GM19239 (cell line): Measurements from ENCODE around the gene DDX23.

Source experiments
- DNase-seq: peaks from one replicate; pipeline ENCODE4 v3.0.0; 2011; ENCODE audit warnings: low spot score; ENCODE audit not compliant: insufficient read length
- FAIRE-seq: peaks from 2 replicates; lab custom pipeline; 2011; peaks lifted over from hg19 to GRCh38; lab: Jason Lieb, UNC

Gene DDX23

DNA sequence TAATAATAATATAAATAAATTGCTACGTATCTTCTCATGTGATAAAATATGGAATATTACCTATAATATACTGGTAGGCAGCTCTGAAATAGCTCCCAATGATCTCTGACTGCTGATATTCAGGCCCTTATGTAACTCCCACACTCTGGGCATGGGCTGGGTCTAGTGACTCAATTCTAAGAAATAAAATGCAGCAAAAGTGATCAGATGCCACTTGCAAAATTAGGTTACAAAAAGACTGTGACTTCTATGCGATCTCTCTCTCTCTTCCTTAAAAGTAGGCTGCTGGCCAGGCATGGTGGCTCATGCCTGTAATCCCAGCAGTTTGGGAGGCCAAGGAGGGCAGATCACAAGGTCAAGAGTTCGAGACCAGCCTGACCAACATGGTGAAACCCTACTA is 44.0 kb downstream of the DDX23 start:
- FAIRE-seq (no peak), DNase-seq (no peak)

DNA sequence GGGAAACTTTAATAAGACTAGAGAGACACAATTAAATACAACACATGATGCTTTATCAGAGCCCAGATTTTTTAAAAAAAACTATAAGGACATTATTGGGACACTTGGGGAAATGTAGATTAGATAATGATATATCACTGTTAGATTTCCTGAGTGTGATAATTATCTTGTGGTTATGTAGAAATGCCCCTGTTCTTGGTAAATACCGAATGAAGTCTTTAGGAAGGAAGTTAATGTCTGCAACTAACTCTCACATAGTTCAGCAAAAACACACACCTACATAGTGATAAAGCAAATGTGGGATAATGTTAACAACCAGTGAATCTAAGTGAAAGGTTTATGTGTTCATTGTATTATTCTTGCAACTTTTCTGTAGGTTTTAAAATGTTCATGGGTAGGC is 48.3 kb downstream of the DDX23 start:
- DNase-seq (no peak), FAIRE-seq (no peak)

DNA sequence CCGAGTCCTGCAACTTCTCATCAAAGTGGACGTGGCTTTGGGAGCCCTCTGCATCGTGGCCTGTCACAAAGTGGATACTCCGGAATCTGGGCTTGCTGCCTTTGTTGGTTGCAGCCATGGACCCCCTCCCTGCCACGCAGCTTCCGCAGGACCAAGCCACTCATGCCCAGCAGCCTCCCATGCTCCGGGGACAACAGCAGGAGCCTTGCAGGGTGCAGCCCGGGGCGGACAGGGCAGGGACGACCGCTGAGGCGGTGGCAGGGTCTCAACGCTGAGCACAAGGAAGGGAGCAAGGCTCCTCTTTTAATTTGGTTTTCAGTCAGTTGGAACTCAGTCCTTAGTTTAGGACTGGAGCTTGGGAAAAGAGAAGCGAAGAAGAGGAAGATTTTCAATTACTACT is 51.0 kb downstream of the DDX23 start:
- DNase-seq, result no peak
- no peak for FAIRE-seq

DNA sequence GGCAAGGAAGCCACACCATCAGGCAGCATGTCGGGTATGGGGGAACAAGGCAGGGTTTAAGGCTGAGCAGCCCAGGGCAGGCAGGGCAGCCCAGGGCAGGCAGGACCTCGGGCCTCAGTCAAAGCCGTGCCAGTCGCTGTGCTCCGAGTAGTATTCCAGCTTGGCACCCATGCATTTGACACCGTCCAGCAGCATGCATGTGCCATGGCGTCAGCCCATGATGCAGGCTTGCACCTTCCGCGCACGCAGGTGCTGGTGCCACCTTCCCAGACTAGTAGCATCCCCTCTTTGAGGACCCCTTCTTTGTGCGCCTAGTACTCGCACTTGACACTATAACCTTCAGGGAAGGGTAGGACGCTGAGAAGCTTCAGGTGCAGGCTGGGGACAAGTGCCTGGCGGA is 51.5 kb downstream of the DDX23 start:
- no peak for FAIRE-seq

DNA sequence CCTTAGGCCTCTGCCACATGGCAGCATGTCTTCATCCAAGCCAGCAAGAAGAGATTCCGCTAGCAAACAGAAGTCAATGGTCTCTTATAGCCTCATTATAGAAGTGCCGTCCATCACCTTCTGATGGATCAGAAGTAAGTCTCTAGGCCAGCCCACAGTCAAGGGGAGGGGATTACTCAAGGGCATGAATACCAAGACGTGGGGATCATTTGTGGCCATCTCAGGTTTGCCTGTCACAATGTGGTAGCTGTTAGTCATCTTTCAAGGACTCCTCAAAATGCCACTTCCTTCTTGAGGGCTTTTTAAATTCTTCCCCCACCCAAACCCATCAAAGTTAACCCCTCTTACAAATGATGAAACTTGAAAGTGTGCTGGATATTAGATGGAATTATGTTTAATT is 55.0 kb downstream of the DDX23 start:
- DNase-seq (no peak), FAIRE-seq (no peak)

More for the DNA sequence above, 51.5 kb downstream of the DDX23 start:
- no peak for DNase-seq

DNA sequence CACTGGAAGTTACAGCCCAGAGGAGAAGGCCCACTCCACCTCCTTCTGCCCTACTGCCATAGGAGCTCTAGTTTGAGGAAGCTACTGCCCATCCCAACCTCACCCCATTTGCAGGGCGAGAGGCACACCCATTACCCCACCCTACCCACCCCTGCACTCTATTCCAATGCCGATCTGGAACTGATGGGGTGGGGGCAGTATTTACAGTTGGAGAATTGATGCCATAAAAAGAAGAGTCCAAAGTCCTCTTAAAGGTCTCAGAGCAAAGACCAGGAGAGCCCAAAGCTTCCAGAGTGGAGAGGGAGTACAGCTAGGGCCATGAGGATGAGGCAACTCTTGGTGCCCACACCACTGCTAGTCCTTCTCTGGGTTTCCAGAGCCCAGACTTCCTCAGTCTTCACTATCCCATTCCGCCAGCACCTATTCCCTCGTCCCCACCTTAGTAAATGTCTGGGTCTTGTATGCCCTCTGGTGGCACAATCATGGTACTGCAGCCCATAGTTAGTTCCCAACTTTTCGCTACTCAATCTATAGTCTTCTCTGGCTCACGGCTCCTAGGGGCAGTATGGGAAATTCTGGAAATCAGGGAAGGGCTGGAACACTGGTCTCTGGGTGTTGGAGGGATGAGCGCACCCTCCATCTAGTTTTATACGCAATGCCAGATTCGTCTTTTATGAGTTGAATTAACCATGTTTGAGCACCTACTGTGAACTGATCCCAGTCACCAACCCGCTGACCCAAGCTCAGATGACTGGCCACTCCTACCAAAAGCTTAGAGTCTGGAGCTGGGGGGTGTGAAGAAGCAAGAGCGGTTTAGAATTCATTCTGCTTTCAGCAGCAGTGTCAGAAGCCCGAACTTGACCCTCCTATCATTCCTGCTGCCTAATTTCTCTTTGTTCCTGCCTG is 56.2 kb downstream of the DDX23 start:
- DNase-seq, result peak; percentile 76
- peak; percentile 96 for FAIRE-seq

DNA sequence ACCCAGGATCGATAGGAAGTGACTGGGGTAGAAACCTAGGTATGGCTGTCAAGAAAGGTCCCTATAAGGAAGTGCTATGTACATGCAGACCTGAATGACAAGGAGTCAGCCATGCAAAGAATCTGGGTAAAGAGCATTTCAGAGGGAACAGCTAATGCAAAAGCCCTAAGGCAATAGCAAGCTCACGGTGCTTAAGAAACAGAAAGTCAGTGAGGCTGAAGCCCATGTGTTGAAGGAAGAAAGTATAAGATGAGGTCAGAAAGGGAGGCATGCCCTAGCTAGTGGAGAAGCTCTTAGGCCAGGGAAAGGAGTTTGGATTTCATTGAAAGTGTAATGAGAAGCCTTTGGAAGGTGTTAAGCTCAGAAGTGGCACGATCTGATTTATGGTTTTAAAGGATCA is 57.1 kb downstream of the DDX23 start:
- no peak for DNase-seq

DNA sequence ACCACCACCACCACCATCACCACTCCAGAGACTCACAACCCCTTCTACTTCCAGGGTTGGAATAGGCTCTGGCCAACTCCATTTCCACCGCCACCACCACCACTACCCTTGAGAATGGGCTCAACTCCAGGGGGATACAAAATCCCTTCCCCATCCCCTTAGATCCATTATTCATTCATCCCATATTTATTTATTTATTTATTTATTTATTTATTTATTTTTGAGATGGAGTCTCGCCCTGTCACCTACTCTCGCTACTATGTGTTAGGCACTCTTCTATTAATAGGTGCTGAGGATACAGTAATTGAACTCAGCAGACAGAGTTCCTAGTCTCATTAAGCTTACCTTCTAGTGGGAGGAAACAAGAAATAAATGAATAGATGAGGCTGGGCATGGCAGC is 58.3 kb downstream of the DDX23 start:
- no peak for FAIRE-seq

More for the DNA sequence above, 57.1 kb downstream of the DDX23 start:
- FAIRE-seq, result no peak

DNA sequence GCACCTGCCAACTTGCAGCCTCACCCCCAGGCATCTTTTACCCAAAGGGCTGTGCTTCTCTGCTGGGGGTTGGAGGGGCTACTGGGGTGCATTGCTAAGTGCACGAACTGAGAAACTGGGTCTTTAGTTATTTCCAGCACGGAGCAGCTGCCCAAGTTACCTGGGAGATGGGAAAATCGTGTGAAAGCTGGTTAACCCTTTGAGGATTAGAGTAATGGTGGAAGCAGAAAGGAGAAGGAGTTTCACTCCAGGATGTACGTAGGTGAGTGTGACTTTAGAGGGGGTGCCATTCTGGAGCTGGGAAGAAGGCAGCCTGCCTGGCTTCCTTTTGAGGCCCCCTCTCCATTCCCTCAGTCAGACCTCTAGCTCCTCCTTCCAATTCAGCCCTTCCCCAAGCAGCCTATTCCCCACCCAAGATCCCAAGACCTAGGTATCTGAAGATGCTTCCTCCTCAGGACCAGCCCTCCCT is 62.1 kb downstream of the DDX23 start:
- peak; percentile 45 for FAIRE-seq

More for the DNA sequence above, 58.3 kb downstream of the DDX23 start:
- no peak for DNase-seq

DNA sequence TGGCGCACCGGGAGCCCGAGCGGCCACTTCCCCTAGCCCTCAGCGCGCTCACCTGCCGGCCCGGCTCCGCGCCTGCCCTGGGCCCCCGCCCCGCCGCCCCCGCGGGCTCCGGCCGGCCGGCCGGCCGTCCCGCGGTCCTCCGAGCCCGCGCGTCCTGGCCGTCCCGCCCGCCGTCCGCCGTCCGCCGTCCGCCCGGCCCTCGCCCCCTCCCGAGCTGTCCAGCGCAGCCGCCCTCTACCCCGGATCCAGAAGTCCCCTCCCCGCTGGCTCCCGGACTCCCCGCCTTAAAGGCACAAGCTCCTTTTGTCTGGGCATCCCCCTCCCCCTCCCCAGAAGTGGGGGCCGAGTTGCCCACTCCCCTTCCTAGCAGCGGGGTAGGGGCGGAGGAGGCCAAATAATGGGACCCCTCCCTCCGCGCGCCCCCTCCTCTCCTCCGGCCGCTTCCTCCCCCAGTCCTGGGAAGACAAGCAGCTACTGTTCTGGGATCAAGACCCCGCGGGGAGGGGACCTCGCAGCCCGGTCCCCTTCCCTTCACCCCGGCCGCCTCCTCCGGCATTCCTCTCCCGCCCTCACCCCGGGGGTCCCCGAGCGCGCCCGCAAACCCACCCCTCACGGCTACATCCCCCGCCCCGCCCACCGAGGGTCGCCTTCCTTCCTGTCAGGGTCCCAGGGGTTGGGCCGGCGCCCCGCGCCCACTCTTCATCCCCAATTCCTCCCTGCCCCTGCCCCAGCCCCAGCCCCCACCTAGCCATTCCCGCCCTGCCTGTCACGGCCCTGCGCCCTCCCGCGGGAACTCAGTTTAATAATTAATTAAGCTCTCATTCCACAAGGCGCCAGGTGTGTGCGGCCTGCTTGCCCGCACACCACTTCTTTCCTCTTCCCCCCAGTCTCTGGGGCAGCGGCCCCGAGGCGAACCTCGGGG is 62.8 kb downstream of the DDX23 start, which contains the start of gene ADCY6:
Gene ADCY6 (minus strand): TSS at position 236 of the 922 bp plus-strand sequence. CDS start 5,655 bp downstream, outside the sequence.
- DNase-seq (peak; percentile 84), FAIRE-seq (peak; percentile 79)

More for the DNA sequence above, 62.1 kb downstream of the DDX23 start:
- no peak for DNase-seq

DNA sequence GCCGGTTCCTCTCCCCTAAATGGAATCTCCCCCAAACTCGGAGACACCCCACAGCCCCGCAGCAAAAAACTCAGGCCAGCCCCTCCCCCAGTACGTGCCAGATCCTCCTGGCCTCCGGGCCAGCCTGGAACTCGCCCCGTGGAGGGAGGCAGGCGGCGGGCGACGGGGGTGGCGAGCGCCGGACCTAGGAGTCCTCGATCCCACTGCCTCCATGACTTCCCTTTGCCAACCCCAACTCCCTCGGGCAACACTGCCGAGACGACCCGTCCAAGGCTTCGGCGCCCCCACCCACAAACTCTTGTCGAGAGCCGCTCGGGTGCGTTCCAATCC is 63.5 kb downstream of the DDX23 start:
- DNase-seq (no peak), FAIRE-seq (no peak)

DNA sequence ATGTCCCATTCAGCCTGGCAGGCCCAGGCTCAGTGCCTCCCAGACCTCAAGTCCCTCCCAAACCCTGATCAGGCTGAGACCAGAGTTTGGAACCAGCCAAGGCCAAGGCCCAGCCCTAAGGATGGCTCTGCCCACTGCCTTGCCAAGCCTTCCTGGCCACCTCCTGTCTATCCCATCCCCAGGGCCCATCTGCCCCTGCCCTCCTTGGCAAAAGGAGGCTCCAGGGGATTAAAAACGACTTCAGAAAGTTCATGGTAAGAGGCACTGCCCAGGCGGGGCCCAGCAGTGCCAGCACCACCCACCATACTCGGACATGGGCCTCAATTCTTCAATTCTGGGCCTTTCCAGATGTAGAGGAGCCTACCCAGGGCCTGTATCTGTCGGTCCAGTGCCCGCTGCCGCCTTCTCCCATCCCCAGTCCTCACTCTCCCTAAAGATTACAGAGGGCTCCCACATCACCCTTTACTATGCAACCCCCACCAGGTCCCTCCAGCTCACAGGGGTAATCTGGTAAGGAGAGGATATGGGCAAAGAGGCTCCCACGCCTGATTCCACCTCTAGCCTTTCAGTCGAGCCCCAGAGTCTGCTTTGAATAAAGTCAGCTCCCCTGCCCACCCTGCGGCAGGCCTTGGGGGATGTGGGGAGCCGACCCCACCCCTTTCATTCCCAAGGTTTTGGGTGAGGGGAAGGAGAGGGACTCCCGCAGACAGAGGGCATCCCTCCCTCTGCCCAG is 64.0 kb downstream of the DDX23 start:
- FAIRE-seq (peak; percentile 42), DNase-seq (no peak)

DNA sequence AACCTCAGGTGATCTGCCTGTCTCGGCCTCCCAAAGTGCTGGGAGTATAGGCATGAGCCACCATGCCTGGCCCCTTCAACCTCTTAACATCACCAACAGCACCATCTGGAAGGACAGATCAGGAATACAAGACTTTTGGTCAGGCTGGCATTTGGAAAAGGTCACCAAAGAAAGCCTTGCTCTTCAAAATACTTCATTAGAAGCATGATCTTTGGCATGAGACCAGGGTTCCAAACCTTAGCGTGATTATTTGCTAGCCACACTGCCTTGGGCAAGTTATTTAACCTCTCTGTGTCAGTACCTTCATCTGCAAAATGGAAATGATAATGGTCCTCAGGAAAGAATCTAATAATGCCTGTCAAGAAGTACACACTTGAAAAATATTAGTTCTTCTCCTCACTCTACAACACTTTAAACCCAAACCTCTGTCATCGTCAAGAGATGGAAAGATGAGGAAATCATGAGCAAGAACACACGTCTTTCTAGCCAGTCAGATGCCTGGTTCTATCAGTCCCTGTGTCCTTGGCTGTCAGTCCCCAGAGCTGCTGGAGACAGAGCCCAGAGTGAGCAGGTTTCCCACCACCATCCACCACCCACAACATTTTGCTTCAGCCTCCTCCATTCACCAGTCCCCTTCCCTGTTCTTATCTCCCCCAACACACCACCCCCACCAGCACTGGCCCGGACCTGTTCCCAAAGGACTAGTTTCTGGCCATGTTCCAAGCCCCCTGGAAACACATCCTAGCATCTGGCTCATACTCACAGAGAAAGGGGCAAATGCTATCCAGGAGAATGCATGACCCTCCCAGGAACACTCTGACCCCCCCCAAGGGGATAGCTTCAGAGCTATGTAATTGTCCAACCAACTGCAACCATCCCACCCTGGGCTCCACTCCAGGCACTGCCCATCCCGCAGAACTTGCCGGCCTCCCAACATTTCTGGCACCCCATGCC is 65.1 kb downstream of the DDX23 start:
- DNase-seq (no peak), FAIRE-seq (no peak)

DNA sequence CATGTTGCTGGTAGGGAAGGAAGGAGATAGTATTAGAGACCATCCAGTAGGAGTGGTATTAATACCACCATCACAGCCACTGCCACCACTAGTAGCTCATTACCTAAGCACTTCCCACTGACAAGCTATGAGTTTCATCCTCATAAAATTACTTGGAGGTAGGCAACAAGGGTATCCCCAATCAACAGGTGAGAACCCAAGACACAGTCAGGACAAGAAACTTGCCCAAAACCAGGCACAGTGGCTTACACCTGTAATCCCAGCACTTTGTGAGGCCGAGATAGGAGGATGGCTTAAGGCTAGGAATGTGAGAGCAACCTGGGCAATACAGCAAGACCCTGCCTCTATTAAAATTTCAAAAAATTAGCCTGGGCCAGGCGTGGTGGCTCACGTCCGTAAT is 68.5 kb downstream of the DDX23 start:
- DNase-seq (no peak), FAIRE-seq (no peak)

DNA sequence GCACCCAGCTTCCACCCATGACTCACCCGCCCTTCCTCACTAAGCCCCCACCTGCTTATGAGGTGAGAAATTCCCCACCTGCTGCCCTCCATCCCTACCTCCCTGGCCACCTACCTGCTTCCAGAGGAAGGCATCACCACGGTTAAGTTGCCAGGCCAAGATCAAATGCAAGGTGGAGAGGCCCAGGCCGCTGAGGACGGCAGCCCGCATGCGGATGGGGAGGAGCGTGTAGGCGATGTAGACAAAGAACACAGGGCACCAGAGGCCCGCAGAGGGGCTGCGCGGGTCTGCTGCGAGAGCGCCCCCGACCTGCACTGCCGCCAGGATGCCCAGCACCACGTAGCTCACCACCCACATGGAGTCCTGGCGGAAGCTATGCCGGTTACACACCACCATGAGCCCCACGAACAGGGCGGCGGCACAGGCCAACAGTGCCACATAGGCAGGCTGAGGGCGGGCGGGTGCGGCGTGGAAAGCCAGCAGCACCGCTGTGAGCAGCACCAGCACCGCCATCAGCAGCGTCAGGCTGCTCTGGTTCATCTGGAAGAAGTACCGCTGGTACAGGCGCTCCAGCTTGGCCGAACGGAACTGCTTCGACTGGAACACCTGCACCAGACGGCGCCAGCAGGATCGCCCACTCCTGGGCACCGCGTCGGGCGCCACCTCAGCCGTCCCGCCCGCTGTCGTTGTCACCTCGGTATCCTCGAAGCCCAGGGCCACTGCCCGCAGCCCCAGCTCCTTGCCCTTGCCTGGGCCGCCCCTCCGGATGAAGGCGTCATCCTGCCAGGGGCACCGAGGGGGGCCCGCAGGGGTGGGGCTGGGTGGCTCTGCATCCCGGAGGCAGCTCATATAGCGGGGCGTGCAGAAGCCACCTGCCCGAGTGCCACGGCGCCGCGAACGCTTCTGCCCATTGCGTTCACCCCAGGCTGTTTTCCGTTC is 69.2 kb downstream of the DDX23 start:
- FAIRE-seq (no peak), DNase-seq (no peak)

DNA sequence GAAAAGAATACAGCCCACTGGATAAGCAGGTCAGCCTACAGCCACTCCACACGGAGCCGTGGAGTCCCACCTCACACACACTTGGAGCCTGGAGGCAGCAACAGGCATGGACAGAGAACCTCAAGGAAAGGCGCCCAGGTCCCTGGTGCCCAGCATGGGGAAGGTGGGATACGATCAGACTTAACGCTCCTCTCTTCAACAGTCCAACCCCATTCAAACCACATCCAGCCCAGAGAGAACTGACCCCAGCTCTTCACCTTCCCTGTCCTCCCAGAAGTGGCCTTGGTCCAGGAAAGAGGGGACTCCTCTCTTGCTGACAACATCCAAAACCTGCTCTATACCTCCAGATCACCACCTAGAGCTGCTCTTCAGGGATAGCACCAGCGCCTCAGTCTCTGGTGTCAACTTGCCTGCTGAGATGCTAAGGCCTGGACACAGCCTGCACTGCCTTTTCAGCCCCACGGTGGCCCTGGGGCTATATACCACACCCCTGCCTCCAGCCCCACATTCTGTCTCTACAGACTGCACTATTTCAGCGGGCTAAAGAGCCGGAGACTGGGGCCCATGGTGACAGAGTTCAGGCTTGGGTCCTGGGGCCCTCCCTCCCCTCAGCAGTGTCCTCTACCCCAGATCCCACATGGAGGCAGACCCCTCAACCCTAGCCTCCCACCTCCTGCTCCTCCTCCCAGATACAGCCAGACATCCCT is 70.1 kb downstream of the DDX23 start:
- FAIRE-seq (no peak), DNase-seq (no peak)

DNA sequence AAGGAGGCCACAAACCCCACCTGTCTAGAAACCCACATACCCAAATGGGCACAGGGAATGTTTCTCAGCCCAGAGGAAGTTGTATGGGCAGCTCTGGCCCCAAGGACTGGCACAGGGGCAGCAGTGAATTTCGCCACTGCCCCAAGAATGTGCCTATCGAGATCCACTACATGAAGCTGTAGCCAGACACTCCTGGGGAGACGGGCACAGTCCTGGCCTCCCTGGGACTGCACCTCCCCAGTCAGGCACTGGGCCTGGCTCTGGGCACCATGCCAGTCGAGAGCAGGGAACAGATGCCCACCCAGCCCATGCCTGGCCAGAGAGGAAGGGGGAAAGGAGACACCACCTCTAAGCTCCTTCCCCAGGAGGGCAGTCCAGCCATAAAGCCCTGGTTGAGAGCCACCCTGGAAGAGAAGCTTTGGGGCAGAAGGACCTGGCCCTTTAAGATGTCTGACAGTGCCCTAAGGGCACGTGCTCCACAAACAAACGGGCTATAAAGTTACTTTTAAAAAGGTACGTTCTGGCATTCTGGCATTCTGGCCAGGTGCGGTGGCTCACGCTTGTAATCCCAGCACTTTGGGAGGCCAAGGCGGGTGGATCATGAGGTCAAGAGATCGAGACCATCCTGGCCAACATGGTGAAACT is 71.5 kb downstream of the DDX23 start:
- no peak for DNase-seq
- FAIRE-seq, result no peak
